ENCODE data around the gene HSPA1B.
"Not testable (repeated sequence)": the region's sequence is repeated elsewhere in the genome, so short reads cannot be mapped to it uniquely, and the experiment has no call there.

Gene HSPA1B

DNA sequence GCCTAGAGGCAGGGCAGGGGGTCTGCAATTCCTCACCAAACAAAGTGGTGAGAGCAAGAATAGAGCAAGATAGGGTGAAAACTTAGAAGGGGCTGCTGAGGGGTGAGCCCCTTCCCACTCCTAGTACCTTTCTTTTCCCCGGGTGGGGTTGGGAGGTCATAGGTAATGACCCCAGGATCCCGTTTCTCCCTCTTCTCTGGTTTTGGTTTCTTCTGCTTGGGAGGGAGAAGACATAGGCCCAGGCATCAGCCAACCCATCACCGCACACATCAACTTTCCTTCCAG is 35.5 kb upstream of the HSPA1B start (continued):
- TF ChIP-seq, protein P1, sequence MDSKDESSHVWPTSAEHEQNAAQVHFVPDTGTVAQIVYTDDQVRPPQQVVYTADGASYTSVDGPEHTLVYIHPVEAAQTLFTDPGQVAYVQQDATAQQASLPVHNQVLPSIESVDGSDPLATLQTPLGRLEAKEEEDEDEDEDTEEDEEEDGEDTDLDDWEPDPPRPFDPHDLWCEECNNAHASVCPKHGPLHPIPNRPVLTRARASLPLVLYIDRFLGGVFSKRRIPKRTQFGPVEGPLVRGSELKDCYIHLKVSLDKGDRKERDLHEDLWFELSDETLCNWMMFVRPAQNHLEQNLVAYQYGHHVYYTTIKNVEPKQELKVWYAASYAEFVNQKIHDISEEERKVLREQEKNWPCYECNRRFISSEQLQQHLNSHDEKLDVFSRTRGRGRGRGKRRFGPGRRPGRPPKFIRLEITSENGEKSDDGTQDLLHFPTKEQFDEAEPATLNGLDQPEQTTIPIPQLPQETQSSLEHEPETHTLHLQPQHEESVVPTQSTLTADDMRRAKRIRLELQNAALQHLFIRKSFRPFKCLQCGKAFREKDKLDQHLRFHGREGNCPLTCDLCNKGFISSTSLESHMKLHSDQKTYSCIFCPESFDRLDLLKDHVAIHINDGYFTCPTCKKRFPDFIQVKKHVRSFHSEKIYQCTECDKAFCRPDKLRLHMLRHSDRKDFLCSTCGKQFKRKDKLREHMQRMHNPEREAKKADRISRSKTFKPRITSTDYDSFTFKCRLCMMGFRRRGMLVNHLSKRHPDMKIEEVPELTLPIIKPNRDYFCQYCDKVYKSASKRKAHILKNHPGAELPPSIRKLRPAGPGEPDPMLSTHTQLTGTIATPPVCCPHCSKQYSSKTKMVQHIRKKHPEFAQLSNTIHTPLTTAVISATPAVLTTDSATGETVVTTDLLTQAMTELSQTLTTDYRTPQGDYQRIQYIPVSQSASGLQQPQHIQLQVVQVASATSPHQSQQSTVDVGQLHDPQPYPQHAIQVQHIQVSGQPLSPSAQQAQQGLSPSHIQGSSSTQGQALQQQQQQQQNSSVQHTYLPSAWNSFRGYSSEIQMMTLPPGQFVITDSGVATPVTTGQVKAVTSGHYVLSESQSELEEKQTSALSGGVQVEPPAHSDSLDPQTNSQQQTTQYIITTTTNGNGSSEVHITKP (tag by site-specific recombination; IDR thresholded peaks at IDR 0.05) = peak; percentile 93
- no peak for TF ChIP-seq ZNF76 (tag by site-specific recombination; IDR thresholded peaks at IDR 0.05; ENCODE audit: borderline replicate concordance, low read depth)
- TF ChIP-seq MZF1 (tag by site-specific recombination; IDR thresholded peaks at IDR 0.05; ENCODE audit: borderline replicate concordance) = no peak
- TF ChIP-seq EGR2 (tag by site-specific recombination; IDR thresholded peaks at IDR 0.05; ENCODE audit: low read depth) = 0 out of 2 replicates have a peak, but pooled peaks have one; percentile 1
- no peak for TF ChIP-seq ZNF837 (tag by site-specific recombination; IDR thresholded peaks at IDR 0.05)
- no peak for TF ChIP-seq ZNF366 (tag by site-specific recombination; conservative IDR thresholded peaks at IDR 0.05)

DNA sequence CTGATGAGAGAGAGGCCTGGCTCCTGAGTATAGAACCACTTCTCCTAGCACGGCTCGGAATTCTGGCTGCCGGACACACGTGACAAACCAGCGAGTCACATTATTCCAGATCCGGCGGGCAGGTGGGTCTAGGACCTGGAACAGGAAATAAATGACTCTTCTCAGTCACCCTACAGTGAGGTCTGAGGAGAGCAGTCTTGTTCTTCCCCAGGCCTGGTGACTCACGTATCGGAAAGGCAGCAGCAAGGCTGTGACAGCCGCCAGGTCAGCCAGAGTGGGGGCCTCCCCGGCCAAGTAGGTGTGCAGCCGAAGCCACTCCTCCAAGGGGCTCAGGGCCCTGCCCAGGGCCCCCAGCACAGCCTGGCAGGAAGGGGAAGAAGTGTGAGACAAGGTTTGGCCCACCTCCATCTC is 34.8 kb upstream of the HSPA1B start:
- POLR2A ChIA-PET = interaction anchor here (0.7 to 5.0 kb wide), 2 partner anchors 34 to 549 kb away, joined by 3 to 34 read pairs; partner anchors contain the start of gene HSPA1B
- Histone ChIP-seq H3K36me3 (ENCODE audit: control insufficient read depth in 2 of 2, insufficient read depth in 1 of 2, low read length in 2 of 2) (peaks cover 20 to 45% of the 10 kb centered on the region in 2 experiments), H3K4me1 (ENCODE audit: control insufficient read depth, insufficient read depth, low read length) (no peaks in the 10 kb centered on the region; the same call in 1 of the 2 replicates), H3K4me3 (ENCODE audit: low read depth, low read length) (no peak overlapping the region), H3K9me3 (ENCODE audit: control insufficient read depth, insufficient read depth, low read depth, low read length) (no peaks in the 10 kb centered on the region), H3K27ac (ENCODE audit: extremely low read depth, low read depth, low read length) (no peak overlapping the region)
- CTCF ChIA-PET = interaction anchor here (0.7 to 2.7 kb wide), 3 partner anchors 13 to 62 kb away, joined by 3 to 26 read pairs (median 3); partner anchors contain the start of gene LSM2
- TF ChIP-seq ZNF626 (tag by site-specific recombination; IDR thresholded peaks at IDR 0.05) (no peak), SCRT2 (tag by site-specific recombination; IDR thresholded peaks at IDR 0.05) (no peak), OVOL3 (tag by site-specific recombination; IDR thresholded peaks at IDR 0.05) (no peak), ZNF174 (tag by site-specific recombination; IDR thresholded peaks at IDR 0.05) (no peak), ZNF292 (tag by site-specific recombination; IDR thresholded peaks at IDR 0.05; ENCODE audit: borderline replicate concordance, low read depth) (no peak), ZIC2 (tag by site-specific recombination; IDR thresholded peaks at IDR 0.05) (no peak), ZNF10 (tag by site-specific recombination; IDR thresholded peaks at IDR 0.05) (no peak), ZBTB8A (tag by site-specific recombination; IDR thresholded peaks at IDR 0.05) (no peak), ZNF530 (tag by site-specific recombination; IDR thresholded peaks at IDR 0.05; ENCODE audit: low read depth) (no peak), ZNF555 (tag by site-specific recombination; conservative IDR thresholded peaks at IDR 0.05) (no peak), KLF9 (tag by site-specific recombination; IDR thresholded peaks at IDR 0.05; ENCODE audit: low read depth) (no peak)
- TF ChIP-seq, protein P2, sequence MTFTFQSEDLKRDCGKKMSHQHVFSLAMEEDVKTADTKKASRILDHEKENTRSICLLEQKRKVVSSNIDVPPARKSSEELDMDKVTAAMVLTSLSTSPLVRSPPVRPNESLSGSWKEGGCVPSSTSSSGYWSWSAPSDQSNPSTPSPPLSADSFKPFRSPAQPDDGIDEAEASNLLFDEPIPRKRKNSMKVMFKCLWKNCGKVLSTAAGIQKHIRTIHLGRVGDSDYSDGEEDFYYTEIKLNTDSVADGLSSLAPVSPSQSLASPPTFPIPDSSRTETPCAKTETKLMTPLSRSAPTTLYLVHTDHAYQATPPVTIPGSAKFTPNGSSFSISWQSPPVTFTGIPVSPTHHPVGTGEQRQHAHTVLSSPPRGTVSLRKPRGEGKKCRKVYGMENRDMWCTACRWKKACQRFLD (tag by site-specific recombination; IDR thresholded peaks at IDR 0.05) = no peak
- TF ChIP-seq, protein P3, sequence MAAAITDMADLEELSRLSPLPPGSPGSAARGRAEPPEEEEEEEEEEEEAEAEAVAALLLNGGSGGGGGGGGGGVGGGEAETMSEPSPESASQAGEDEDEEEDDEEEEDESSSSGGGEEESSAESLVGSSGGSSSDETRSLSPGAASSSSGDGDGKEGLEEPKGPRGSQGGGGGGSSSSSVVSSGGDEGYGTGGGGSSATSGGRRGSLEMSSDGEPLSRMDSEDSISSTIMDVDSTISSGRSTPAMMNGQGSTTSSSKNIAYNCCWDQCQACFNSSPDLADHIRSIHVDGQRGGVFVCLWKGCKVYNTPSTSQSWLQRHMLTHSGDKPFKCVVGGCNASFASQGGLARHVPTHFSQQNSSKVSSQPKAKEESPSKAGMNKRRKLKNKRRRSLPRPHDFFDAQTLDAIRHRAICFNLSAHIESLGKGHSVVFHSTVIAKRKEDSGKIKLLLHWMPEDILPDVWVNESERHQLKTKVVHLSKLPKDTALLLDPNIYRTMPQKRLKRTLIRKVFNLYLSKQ (tag by site-specific recombination; IDR thresholded peaks at IDR 0.05; ENCODE audit: borderline replicate concordance) = no peak
- TF ChIP-seq, protein P4, sequence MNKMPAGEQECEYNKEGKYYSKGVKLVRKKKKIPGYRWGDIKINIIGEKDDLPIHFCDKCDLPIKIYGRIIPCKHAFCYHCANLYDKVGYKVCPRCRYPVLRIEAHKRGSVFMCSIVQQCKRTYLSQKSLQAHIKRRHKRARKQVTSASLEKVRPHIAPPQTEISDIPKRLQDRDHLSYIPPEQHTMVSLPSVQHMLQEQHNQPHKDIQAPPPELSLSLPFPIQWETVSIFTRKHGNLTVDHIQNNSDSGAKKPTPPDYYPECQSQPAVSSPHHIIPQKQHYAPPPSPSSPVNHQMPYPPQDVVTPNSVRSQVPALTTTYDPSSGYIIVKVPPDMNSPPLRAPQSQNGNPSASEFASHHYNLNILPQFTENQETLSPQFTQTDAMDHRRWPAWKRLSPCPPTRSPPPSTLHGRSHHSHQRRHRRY (tag by site-specific recombination; IDR thresholded peaks at IDR 0.05) = no peak

DNA sequence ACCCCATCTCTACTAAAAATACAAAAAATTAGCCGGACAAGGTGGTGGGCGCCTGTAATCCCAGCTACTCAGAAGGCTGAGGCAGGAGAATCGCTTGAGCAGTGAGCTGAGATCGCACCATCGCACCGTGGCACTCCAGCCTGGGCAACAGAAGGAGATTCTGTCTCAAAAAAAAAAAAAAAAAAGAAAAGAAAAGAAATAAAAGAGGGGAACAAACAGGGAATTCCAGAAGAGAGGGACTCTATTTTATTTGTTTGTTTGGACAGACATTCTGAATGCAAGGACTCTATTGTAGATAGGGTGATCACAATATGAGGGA is 33.7 kb upstream of the HSPA1B start:
- CTCF ChIA-PET; H3K4me1 ChIP-seq (ENCODE audit: control insufficient read depth, insufficient read depth, low read length); H3K9me3 ChIP-seq (ENCODE audit: control insufficient read depth, insufficient read depth, low read depth, low read length); H3K4me3 ChIP-seq (ENCODE audit: low read depth, low read length); H3K27ac ChIP-seq (ENCODE audit: extremely low read depth, low read depth, low read length): not testable (repeated sequence)
- peaks cover 17 to 47% of the 10 kb centered on the region in 2 experiments for H3K36me3 ChIP-seq (ENCODE audit: control insufficient read depth in 2 of 2, insufficient read depth in 1 of 2, low read length in 2 of 2)
- POLR2A ChIA-PET = interaction anchor here (0.6 to 5.9 kb wide), 2 partner anchors 12 to 37 kb away, joined by 7 to 69 read pairs; partner anchors contain the start of gene LSM2
